Measurements from ENCODE around the gene YJU2. TPM values are rescaled to one million over a fixed set of nuclear protein-coding genes. Genes with fewer than 3 reads are reported as not detected.

Gene YJU2
- total RNA-seq, 1 donor from 2014 or later, result 22.9 TPM

DNA sequence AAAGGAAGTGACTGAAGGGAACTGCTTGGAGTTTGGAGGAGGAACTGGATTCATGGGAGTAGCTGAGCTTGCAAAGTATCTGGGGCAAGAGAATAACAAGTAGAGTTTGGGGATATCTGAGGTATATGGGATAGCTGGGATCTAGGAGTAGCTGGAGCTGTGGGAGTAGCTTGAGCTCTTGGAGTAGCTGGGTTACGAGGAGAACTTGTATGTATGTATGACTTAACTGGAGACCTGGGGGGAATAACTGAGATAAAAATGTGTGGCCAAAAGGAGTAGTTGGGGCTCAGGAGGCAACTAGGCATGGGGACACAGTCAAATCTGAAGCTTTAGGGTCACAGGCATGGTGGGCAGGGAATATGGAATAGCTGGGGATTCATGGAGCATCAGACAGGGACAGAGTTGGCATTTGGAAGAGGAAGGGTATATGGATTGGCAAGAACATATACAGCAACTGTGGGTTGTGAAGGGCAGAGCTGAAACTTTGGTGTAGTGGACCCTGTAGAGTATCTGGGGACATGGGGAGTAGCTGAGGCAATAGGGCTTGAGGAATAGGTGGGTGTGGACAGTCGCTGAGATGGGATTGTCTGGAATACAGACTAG, 45.8 kb upstream of the YJU2 start:
- H3K4me1 Mint-ChIP-seq, result peaks cover 11% of the 10 kb centered on the region
- H3K4me3 Mint-ChIP-seq, result no peak overlapping the region
- DNase-seq (ENCODE audit: low read depth, low spot score), result no peak
- H3K27me3 Mint-ChIP-seq (ENCODE audit: low read depth), result peaks cover 73% of the 10 kb centered on the region
- H3K27ac Mint-ChIP-seq (ENCODE audit: unreplicated experiment), result no peak overlapping the region
- no peak for TF ChIP-seq CTCF (conservative IDR thresholded peaks at IDR 0.05)
- H3K9me3 Mint-ChIP-seq, result peaks cover 10% of the 10 kb centered on the region
- H3K36me3 Mint-ChIP-seq (ENCODE audit: low read depth), result peaks cover 10% of the 10 kb centered on the region

- TF ChIP-seq CTCF (conservative IDR thresholded peaks at IDR 0.05), result no peak
- DNase-seq (ENCODE audit: low read depth, low spot score), result no peak
- H3K27ac Mint-ChIP-seq (ENCODE audit: unreplicated experiment), result no peak overlapping the region
- peaks cover 11% of the 10 kb centered on the region for H3K4me1 Mint-ChIP-seq
- peaks cover 9% of the 10 kb centered on the region for H3K9me3 Mint-ChIP-seq
- peaks cover 10% of the 10 kb centered on the region for H3K36me3 Mint-ChIP-seq (ENCODE audit: low read depth)
- H3K27me3 Mint-ChIP-seq (ENCODE audit: low read depth), result peaks cover 67% of the 10 kb centered on the region
- H3K4me3 Mint-ChIP-seq, result no peak overlapping the region
These were observed 45.1 kb upstream of the YJU2 start for GRCh38 chr19:4201798-4202197.

DNA sequence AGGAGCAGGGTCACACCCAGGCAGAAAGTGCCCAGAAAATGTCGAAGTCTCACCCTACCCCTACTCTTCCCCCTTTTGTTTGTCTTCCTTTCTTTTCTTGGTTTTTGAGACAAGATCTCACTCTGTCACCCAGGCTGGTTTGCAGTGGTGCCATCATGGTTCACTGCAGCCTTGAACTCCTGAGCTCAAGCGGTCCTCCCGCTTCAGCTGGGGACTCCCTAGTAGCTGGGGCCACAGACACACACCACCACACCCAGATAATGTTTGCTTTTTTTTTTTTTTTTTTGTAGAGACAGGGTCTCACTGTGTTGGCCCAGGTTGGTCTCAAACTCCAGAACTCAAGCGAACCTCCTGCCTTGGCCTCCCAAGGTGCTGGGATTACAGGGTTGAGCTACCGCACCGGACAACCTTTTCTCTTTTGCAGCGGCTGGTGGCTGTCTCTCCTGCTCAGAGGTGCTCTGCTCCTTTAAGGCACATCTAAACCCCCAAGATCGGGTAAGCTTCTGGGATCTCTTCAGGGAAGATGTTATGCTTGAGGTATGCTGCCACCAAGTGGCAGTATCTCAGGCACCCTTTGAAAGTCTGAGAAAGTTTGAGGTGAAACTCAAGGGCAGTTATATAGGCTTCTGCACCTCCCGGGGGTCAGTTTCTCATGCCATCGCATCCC, 39.9 kb upstream of the YJU2 start:
- Mint-ChIP-seq H3K27me3 (ENCODE audit: low read depth) (peaks cover 45% of the 10 kb centered on the region), H3K9me3 (no peaks in the 10 kb centered on the region), H3K36me3 (ENCODE audit: low read depth) (no peaks in the 10 kb centered on the region), H3K27ac (ENCODE audit: unreplicated experiment) (no peak overlapping the region), H3K4me3 (no peak overlapping the region), H3K4me1 (no peaks in the 10 kb centered on the region)
- peak; percentile 17 for TF ChIP-seq CTCF (conservative IDR thresholded peaks at IDR 0.05)
- DNase-seq (ENCODE audit: low read depth, low spot score), result no peak

GRCh38 chr19:4208385-4209094, 38.3 kb upstream of the YJU2 start:
- peak; percentile 52 for TF ChIP-seq CTCF (conservative IDR thresholded peaks at IDR 0.05)
- Mint-ChIP-seq H3K4me3 (no peak overlapping the region), H3K27ac (ENCODE audit: unreplicated experiment) (no peak overlapping the region), H3K4me1 (no peaks in the 10 kb centered on the region), H3K36me3 (ENCODE audit: low read depth) (no peaks in the 10 kb centered on the region), H3K27me3 (ENCODE audit: low read depth) (peaks cover 44% of the 10 kb centered on the region), H3K9me3 (no peaks in the 10 kb centered on the region)
- DNase-seq (ENCODE audit: low read depth, low spot score), result no peak

DNA sequence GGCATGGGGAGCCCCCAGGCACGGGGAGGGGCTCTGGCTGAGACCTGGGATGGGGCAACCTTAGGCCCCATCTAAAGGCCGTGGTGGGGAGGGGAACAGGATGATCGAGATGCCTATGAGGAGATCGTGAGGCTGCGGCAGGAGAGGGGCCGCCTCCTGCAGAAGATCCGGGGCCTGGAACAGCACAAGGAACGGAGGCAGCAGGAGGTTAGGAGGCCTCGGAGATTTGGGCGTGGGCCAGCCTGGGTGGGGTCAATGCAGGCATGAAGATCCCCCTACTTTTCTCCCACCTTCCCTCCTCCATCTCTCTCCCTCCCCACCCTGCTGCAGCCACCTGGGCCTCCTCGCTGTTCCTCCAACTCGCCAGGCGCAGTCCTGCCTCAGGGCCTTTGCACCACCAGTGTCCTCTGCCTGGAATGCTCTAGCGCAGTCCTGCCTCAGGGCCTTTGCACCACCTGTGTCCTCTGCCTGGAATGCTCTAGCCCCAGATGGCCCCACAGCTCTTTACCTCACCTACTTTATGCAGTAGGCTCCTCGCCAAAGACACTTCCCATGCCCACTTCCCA, 36.6 kb upstream of the YJU2 start:
- H3K27ac Mint-ChIP-seq (ENCODE audit: unreplicated experiment), result no peak overlapping the region
- no peaks in the 10 kb centered on the region for H3K4me1 Mint-ChIP-seq
- H3K27me3 Mint-ChIP-seq (ENCODE audit: low read depth), result peaks cover 53% of the 10 kb centered on the region
- DNase-seq (ENCODE audit: low read depth, low spot score), result no peak
- no peak for TF ChIP-seq CTCF (conservative IDR thresholded peaks at IDR 0.05)
- H3K36me3 Mint-ChIP-seq (ENCODE audit: low read depth), result no peaks in the 10 kb centered on the region
- no peak overlapping the region for H3K4me3 Mint-ChIP-seq
- no peaks in the 10 kb centered on the region for H3K9me3 Mint-ChIP-seq

Data from neural crest cell (in vitro differentiated cells).